Measurements from ENCODE around the gene PLEKHG4B. TPM values are rescaled to one million over a fixed set of nuclear protein-coding genes. Genes with fewer than 3 reads are reported as not detected.

Gene PLEKHG4B
- total and polyA plus RNA-seq, 2 of the 4 experiments (the other 2 are of a cell fraction) = 1.1 TPM

DNA sequence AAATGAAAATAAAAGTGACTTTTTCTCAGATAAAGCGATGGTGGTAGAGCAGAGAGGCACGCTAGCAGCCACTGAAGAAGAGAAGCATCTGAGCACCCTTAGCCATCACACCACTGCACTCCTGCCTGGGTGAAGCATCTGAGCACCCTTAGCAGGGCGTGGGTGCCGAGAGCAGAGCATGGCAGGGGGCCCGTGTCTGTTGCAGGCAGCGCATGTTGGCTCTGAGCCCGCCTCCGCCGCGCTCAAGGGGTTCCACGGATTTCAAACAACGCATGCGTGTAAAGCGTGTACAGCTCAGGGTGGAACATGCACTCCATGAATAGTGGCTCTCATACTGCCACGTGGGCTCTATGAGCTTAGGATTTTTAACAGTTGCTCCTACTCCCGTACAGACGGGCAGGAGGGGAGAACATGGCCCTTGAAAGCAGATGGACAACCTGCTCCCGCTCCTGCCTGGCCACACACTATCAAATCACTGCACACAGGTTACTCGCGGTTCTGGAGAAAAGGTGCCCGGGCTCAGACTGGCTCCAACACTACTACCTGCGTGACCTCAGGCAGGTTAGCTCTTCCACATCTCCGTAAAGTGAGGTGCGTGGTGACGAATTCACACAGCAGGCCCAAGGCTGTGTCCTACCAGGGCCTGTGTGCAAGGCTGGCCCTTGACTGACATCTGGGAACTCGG, 111.4 kb downstream of the PLEKHG4B start:
- no peaks in the 10 kb centered on the region for H3K27me3 ChIP-seq (ENCODE audit: control insufficient read depth, insufficient read depth, low read length)
- H3K56ac ChIP-seq (ENCODE audit: extremely low read depth, insufficient read depth, low read length) = no peak overlapping the region
- no peak overlapping the region for H2BK15ac ChIP-seq (ENCODE audit: low read depth, low read length)
- H3K9ac ChIP-seq (ENCODE audit: low read depth, low read length) = no peak overlapping the region
- intact Hi-C loops (cut with micrococcal nuclease) (no loop called here), in situ Hi-C loops (cut with MboI; ENCODE audit: low sequenced_read_pairs) (no loop called here), dilution Hi-C loops (cut with HindIII; ENCODE audit: low sequenced_read_pairs, unreplicated experiment) (no loop called here)
- H3K4ac ChIP-seq (ENCODE audit: low read depth, low read length) = no peak overlapping the region
- no peak overlapping the region for H3K14ac ChIP-seq (replicated peaks; ENCODE audit: low read depth, low read length)
- H2BK5ac ChIP-seq (ENCODE audit: low read depth, low read length, poor library complexity, severe bottlenecking) = no peak overlapping the region
- H3K4me3 ChIP-seq (ENCODE audit: insufficient read depth, low read depth, low read length) = no peak overlapping the region
- peaks cover 23% of the 10 kb centered on the region for H4K20me1 ChIP-seq (ENCODE audit: insufficient read depth, low read length)
- BruUV-seq (replicated peaks) = no TSS peak
- peaks cover 20% of the 10 kb centered on the region for H3K36me3 ChIP-seq (ENCODE audit: control insufficient read depth, insufficient read depth, low read length)
- no peak overlapping the region for H3K4me2 ChIP-seq (ENCODE audit: low read depth, low read length)
- no peaks in the 10 kb centered on the region for H3K9me3 ChIP-seq (ENCODE audit: control insufficient read depth, insufficient read depth, low read length)
- 0 out of 2 replicates have a peak, but pooled peaks cover 2% of the 10 kb centered on the region for H3K4me1 ChIP-seq (ENCODE audit: control insufficient read depth, insufficient read depth, low read length)
- no peak overlapping the region for H4K5ac ChIP-seq (ENCODE audit: low read depth, low read length)
- no peak overlapping the region for H2AK9ac ChIP-seq (replicated peaks; ENCODE audit: low read depth, low read length, poor library complexity)
- no peak overlapping the region for H3K27ac ChIP-seq (ENCODE audit: insufficient read depth, low read length)
- no peak overlapping the region for H3K18ac ChIP-seq (ENCODE audit: low read depth, low read length)
- H3K79me1 ChIP-seq (ENCODE audit: low read depth in 1 of 2, low read length in 2 of 2) = peaks cover 25 to 26% of the 10 kb centered on the region in 2 experiments
- WGBS, 2 experiments (ENCODE audit: extremely low coverage in 2 of 2, insufficient read length in 1 of 2) = 97% methylated on average over 13 of the region's 26 CpGs; no CpG with 5 or more reads in 1 of the 2 experiments
- peaks cover 6% of the 10 kb centered on the region; the same call in 1 of the 2 replicates for H3K9me1 ChIP-seq (ENCODE audit: insufficient read depth, low read length)
- H2AFZ ChIP-seq (replicated peaks; ENCODE audit: low read length, poor library complexity) = no peak overlapping the region
- ATAC-seq (ENCODE audit: low read depth) (no peak), DNase-seq (no peak)
- POLR2A ChIA-PET (ENCODE audit: unreplicated experiment) = no interaction called here
- no peak overlapping the region for H2BK20ac ChIP-seq (ENCODE audit: low read depth, low read length)
- TF ChIP-seq CHD1 (IDR thresholded peaks at IDR 0.05; ENCODE audit: low read depth, low read length) (no peak), BHLHE40 (IDR thresholded peaks at IDR 0.05; ENCODE audit: low read depth, low read length) (no peak), MAZ (IDR thresholded peaks at IDR 0.05; ENCODE audit: borderline replicate concordance, low read depth, low read length) (no peak), MXI1 (IDR thresholded peaks at IDR 0.05; ENCODE audit: borderline replicate concordance, low read depth, low read length) (no peak), RCOR1 (IDR thresholded peaks at IDR 0.05; ENCODE audit: insufficient replicate concordance, low read length) (no peak), POLR2A (IDR thresholded peaks at IDR 0.05; ENCODE audit: low read depth, low read length) (no peak), FOS (IDR thresholded peaks at IDR 0.05; ENCODE audit: low read depth, low read length) (no peak), CEBPB (IDR thresholded peaks at IDR 0.05; ENCODE audit: low read depth, low read length) (no peak), RFX5 (IDR thresholded peaks at IDR 0.05; ENCODE audit: low read depth, low read length) (no peak), SMC3 (IDR thresholded peaks at IDR 0.05; ENCODE audit: low read depth, low read length) (no peak), RAD21 (IDR thresholded peaks at IDR 0.05; ENCODE audit: low read length) (no peak), MAFK (IDR thresholded peaks at IDR 0.05; ENCODE audit: low read depth, low read length) (no peak), NFE2L2 (IDR thresholded peaks at IDR 0.05; ENCODE audit: low read depth, low read length) (no peak)
- TF ChIP-seq, protein P1, sequence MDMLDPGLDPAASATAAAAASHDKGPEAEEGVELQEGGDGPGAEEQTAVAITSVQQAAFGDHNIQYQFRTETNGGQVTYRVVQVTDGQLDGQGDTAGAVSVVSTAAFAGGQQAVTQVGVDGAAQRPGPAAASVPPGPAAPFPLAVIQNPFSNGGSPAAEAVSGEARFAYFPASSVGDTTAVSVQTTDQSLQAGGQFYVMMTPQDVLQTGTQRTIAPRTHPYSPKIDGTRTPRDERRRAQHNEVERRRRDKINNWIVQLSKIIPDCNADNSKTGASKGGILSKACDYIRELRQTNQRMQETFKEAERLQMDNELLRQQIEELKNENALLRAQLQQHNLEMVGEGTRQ (IDR thresholded peaks at IDR 0.05; ENCODE audit: low read depth, low read length) = no peak
- TF ChIP-seq, protein P2, sequence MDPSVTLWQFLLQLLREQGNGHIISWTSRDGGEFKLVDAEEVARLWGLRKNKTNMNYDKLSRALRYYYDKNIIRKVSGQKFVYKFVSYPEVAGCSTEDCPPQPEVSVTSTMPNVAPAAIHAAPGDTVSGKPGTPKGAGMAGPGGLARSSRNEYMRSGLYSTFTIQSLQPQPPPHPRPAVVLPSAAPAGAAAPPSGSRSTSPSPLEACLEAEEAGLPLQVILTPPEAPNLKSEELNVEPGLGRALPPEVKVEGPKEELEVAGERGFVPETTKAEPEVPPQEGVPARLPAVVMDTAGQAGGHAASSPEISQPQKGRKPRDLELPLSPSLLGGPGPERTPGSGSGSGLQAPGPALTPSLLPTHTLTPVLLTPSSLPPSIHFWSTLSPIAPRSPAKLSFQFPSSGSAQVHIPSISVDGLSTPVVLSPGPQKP (IDR thresholded peaks at IDR 0.05; ENCODE audit: borderline replicate concordance, low read depth, low read length) = no peak
- TF ChIP-seq, protein P3, sequence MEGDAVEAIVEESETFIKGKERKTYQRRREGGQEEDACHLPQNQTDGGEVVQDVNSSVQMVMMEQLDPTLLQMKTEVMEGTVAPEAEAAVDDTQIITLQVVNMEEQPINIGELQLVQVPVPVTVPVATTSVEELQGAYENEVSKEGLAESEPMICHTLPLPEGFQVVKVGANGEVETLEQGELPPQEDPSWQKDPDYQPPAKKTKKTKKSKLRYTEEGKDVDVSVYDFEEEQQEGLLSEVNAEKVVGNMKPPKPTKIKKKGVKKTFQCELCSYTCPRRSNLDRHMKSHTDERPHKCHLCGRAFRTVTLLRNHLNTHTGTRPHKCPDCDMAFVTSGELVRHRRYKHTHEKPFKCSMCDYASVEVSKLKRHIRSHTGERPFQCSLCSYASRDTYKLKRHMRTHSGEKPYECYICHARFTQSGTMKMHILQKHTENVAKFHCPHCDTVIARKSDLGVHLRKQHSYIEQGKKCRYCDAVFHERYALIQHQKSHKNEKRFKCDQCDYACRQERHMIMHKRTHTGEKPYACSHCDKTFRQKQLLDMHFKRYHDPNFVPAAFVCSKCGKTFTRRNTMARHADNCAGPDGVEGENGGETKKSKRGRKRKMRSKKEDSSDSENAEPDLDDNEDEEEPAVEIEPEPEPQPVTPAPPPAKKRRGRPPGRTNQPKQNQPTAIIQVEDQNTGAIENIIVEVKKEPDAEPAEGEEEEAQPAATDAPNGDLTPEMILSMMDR (conservative IDR thresholded peaks at IDR 0.05; ENCODE audit: low read depth, low read length) = no peak
- H4K8ac ChIP-seq (ENCODE audit: low read depth in 2 of 2, low read length in 2 of 2) = no peak overlapping the region
- no peak overlapping the region for H3K23ac ChIP-seq (ENCODE audit: low read depth, low read length)
- H2BK120ac ChIP-seq (ENCODE audit: low read depth, low read length) = no peak overlapping the region
- CTCF ChIA-PET = interaction anchor here (0.5 to 0.6 kb wide), 2 partner anchors 15 to 225 kb away, joined by 3 read pairs; no protein-coding TSS in a partner anchor
- H4K91ac ChIP-seq (ENCODE audit: insufficient read depth, low read depth, low read length) = no peak overlapping the region
- no peak overlapping the region for H2AK5ac ChIP-seq (ENCODE audit: low read depth, low read length)

All from IMR-90 (cell line).